ENCODE data around the gene CLTCL1. TPM values are rescaled to one million over a fixed set of nuclear protein-coding genes. Genes with fewer than 3 reads are reported as not detected.

Gene CLTCL1
- total RNA-seq, 1 experiment from 2014 or later = 21.7 TPM

- no TSS peak for BruUV-seq (replicated peaks)
- intact Hi-C loops (cut with micrococcal nuclease) = no loop called here
- H3K36me3 Mint-ChIP-seq (ENCODE audit: insufficient read depth, unreplicated experiment) = peaks cover 36% of the 10 kb centered on the region
- H3K9me3 Mint-ChIP-seq (ENCODE audit: unreplicated experiment) = no peaks in the 10 kb centered on the region
- no peaks in the 10 kb centered on the region for H3K4me1 Mint-ChIP-seq (ENCODE audit: insufficient read depth, unreplicated experiment)
- H3K27ac Mint-ChIP-seq (ENCODE audit: low read depth, unreplicated experiment) = no peak overlapping the region
- DNase-seq (ENCODE audit: unreplicated experiment) = no peak
- CTCF ChIA-PET = no interaction called here
- no peak for TF ChIP-seq CTCF (IDR thresholded peaks at IDR 0.05; ENCODE audit: unreplicated experiment)
- H3K27me3 Mint-ChIP-seq (ENCODE audit: insufficient read depth, unreplicated experiment) = no peaks in the 10 kb centered on the region
- POLR2A ChIA-PET = no interaction called here
- no peak overlapping the region for H3K4me3 Mint-ChIP-seq (ENCODE audit: unreplicated experiment)
These were observed 97.6 kb downstream of the CLTCL1 start for GRCh38 chr22:19193879-19194278.

DNA sequence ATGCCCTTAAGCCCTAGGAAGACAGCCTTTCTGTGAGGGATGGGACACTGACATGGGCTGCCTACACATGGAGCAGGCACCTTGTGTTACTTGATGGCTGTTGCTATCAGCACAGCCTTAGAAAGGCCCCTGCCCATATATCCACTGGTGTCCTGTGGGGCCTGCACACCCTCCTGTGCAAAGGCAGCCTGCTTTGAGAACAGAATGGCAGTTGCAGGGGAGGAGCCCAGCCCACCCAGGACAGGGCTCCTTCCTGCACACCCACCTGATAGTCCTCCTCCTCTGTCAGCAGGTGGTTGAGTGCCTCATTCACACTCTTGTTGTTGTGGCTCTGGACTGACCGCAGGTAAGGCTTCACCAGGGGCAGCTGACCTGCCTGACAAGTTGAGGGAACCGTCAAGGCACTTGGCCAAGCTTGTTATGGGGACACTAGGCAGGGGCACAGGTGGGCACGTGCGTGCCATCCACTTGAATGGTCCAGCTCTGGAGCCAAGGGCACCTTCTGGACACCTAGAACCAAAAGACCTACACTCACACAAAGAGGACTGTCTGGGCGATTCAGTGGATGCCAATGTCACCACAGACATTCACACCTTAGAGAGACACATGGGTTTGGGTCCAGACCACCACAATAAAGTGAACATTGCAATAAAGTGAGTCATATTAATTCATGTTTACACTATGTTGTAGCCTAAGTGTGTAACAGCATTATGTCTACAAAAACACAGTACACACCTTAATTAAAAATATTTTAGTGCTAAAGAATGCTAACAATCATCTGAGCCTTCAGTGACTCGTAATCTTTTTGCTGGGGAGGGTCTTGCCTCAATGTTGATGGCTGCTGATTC lies 103.6 kb downstream of the CLTCL1 start:
- Mint-ChIP-seq H3K27me3 (ENCODE audit: insufficient read depth, unreplicated experiment) (no peaks in the 10 kb centered on the region), H3K27ac (ENCODE audit: low read depth, unreplicated experiment) (no peak overlapping the region), H3K36me3 (ENCODE audit: insufficient read depth, unreplicated experiment) (peaks cover 27% of the 10 kb centered on the region), H3K4me1 (ENCODE audit: insufficient read depth, unreplicated experiment) (peaks cover 6% of the 10 kb centered on the region), H3K4me3 (ENCODE audit: unreplicated experiment) (no peak overlapping the region), H3K9me3 (ENCODE audit: unreplicated experiment) (no peaks in the 10 kb centered on the region)
- CTCF ChIA-PET = interaction anchor here (0.7 kb wide), 1 partner anchor 309 kb away, joined by 3 read pairs; no protein-coding TSS in a partner anchor
- intact Hi-C loops (cut with micrococcal nuclease) = no loop called here
- TF ChIP-seq CTCF (IDR thresholded peaks at IDR 0.05; ENCODE audit: unreplicated experiment) = no peak
- BruUV-seq (replicated peaks) = no TSS peak
- POLR2A ChIA-PET = interaction anchor here (1.3 kb wide), 1 partner anchor 9 kb away, joined by 4 read pairs; the partner anchor contains the start of gene SLC25A1
- DNase-seq (ENCODE audit: unreplicated experiment) = no peak

DNA sequence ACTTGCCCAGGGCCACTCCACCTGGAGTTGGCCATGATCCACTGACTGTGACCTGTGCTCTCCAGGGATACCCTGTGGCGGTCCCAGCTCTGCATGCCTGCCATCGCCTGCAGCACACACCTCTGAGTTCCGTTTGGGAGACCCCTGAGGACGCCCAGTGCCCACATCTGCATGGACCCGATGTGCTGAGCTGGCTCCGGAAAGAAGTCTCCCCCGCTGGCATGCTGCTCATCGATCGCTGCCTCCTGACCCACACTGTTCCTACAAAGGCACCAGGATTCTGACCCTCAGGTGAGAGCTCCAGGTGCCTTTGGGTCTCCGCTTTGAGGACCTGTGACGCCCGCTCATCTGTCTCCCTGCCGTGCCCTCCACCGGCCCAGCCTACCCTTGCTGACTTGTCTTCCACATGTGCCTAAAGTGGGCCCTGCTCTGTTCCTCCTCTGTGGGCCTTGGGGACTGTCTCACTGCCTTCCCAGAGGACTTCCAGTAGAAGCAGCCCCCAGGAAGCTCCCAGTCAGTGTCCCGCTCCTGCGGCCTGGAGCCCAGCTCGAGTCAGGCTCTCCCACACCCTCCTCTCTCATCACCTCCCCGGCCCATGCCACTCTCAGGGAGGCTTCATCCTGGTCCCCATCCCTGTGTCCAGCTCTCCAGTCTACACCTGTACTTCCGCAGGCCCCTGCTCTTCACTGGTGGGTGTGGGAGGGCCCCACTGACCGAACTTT lies 107.1 kb downstream of the CLTCL1 start:
- CTCF ChIA-PET = interaction anchor here (0.6 kb wide), 3 partner anchors 27 to 445 kb away, joined by 3 read pairs; no protein-coding TSS in a partner anchor
- POLR2A ChIA-PET = interaction anchor here (0.8 to 1.7 kb wide), 4 partner anchors 11 to 104 kb away, joined by 3 to 5 read pairs (median 3); no protein-coding TSS in a partner anchor
- Mint-ChIP-seq H3K36me3 (ENCODE audit: insufficient read depth, unreplicated experiment) (peaks cover 15% of the 10 kb centered on the region), H3K27ac (ENCODE audit: low read depth, unreplicated experiment) (no peak overlapping the region), H3K9me3 (ENCODE audit: unreplicated experiment) (no peaks in the 10 kb centered on the region), H3K4me3 (ENCODE audit: unreplicated experiment) (no peak overlapping the region), H3K27me3 (ENCODE audit: insufficient read depth, unreplicated experiment) (no peaks in the 10 kb centered on the region), H3K4me1 (ENCODE audit: insufficient read depth, unreplicated experiment) (peaks cover 6% of the 10 kb centered on the region)
- DNase-seq (ENCODE audit: unreplicated experiment) = no peak
- BruUV-seq (replicated peaks) = no TSS peak
- intact Hi-C loops (cut with micrococcal nuclease) = no loop called here
- TF ChIP-seq CTCF (IDR thresholded peaks at IDR 0.05; ENCODE audit: unreplicated experiment) = no peak

DNA sequence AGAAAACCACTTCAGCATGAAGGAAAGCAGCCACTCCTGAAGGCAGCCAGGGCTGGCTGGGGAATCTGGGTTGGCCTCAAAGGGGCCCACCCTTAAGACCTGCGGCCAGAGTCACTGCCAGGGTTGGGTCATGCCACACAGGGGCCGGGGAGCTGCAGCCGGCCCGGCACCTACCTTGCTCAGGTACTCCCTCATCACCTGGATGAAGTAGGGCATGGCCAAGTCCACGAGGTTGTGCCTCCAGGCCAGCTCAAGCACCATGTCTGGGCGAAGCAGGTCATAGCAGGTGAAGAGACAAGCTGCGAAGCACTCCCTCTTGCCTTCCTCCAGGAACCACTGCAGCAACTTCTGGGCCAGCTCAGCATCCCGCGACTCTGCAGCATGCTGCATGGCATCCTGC lies 108.3 kb downstream of the CLTCL1 start:
- no peak for TF ChIP-seq CTCF (IDR thresholded peaks at IDR 0.05; ENCODE audit: unreplicated experiment)
- CTCF ChIA-PET = interaction anchor here (0.6 to 1.0 kb wide), 4 partner anchors 87 to 446 kb away, joined by 3 to 4 read pairs (median 3); no protein-coding TSS in a partner anchor
- BruUV-seq (replicated peaks) = no TSS peak

More for the DNA sequence above, 108.3 kb downstream of the CLTCL1 start:
- peaks cover 6% of the 10 kb centered on the region for H3K4me1 Mint-ChIP-seq (ENCODE audit: insufficient read depth, unreplicated experiment)
- intact Hi-C loops (cut with micrococcal nuclease) = no loop called here
- no peak overlapping the region for H3K4me3 Mint-ChIP-seq (ENCODE audit: unreplicated experiment)
- H3K36me3 Mint-ChIP-seq (ENCODE audit: insufficient read depth, unreplicated experiment) = peaks cover 14% of the 10 kb centered on the region
- no peaks in the 10 kb centered on the region for H3K9me3 Mint-ChIP-seq (ENCODE audit: unreplicated experiment)
- POLR2A ChIA-PET = interaction anchor here (0.5 to 0.8 kb wide), 3 partner anchors 105 to 833 kb away, joined by 3 to 4 read pairs (median 3); no protein-coding TSS in a partner anchor
- H3K27me3 Mint-ChIP-seq (ENCODE audit: insufficient read depth, unreplicated experiment) = no peaks in the 10 kb centered on the region
- H3K27ac Mint-ChIP-seq (ENCODE audit: low read depth, unreplicated experiment) = no peak overlapping the region
- DNase-seq (ENCODE audit: unreplicated experiment) = no peak

Measured in MCF 10A (cell line).